Smooth muscle cell (in vitro differentiated cells): ENCODE results near the gene GMPS. TPM values are rescaled to one million over a fixed set of nuclear protein-coding genes. Genes with fewer than 3 reads are reported as not detected.
A peak's percentile ranks its signal among the peaks of the same experiment; 100 is the strongest.

Experiments
- DNase-seq: peaks from one replicate; lab custom pipeline; 2025; ENCODE audit not compliant: unreplicated experiment; lab: John Stamatoyannopoulos, UW
- H2AFZ ChIP-seq: fragments of 200-600 bp; sonication (generic); 2 replicates; pipeline ENCODE4 v1.6.0; 2016; ENCODE audit warnings: antibody characterized with exemption, low read depth, mild to moderate bottlenecking
- H3F3A ChIP-seq: fragments of 200-600 bp; sonication (generic); 2 replicates; pipeline ENCODE4 v1.6.0; 2017; ENCODE audit warnings: antibody characterized with exemption, low read depth
- H3K27ac ChIP-seq: fragments of 200-600 bp; sonication (generic); 2 replicates; pipeline ENCODE4 v1.5.1; 2016; ENCODE audit warnings: low read depth, mild to moderate bottlenecking
- H3K27me3 ChIP-seq: fragments of 200-600 bp; sonication (generic); 2 replicates; pipeline ENCODE4 v1.6.1; 2016; ENCODE audit warnings: low read depth, mild to moderate bottlenecking
- H3K36me3 ChIP-seq: fragments of 200-600 bp; sonication (generic); 2 replicates; pipeline ENCODE4 v1.5.1; 2016; ENCODE audit warnings: low read depth
- H3K4me1 ChIP-seq: fragments of 200-600 bp; sonication (generic); 2 replicates; pipeline ENCODE4 v1.5.1; 2016; ENCODE audit warnings: low read depth
- H3K4me2 ChIP-seq: fragments of 200-600 bp; sonication (generic); 2 replicates; pipeline ENCODE4 v1.6.0; 2016; ENCODE audit warnings: mild to moderate bottlenecking
- H3K4me3 ChIP-seq: fragments of 200-600 bp; sonication (generic); 2 replicates; pipeline ENCODE4 v1.5.1; 2016; ENCODE audit warnings: mild to moderate bottlenecking
- H3K79me2 ChIP-seq: fragments of 200-600 bp; sonication (generic); 2 replicates; pipeline ENCODE4 v1.6.0; 2016; ENCODE audit warnings: low read depth, mild to moderate bottlenecking
- H3K9ac ChIP-seq: fragments of 200-600 bp; sonication (generic); 2 replicates; pipeline ENCODE4 v1.6.0; 2016; ENCODE audit warnings: low read depth
- H3K9me3 ChIP-seq: fragments of 200-600 bp; sonication (generic); replicated peaks from 2 replicates; pipeline ENCODE4 v1.5.1; 2016; ENCODE audit warnings: low read depth
- H4K20me1 ChIP-seq: fragments of 200-600 bp; sonication (generic); 2 replicates; pipeline ENCODE4 v1.6.0; 2016; ENCODE audit warnings: low read depth
- WGBS: methylation state at CpG from one replicate; pipeline ENCODE4 v1.1.7; 2016; ENCODE audit warnings: low lambda C conversion rate; 5-methylcytosine and 5-hydroxymethylcytosine counted together
- polyA plus RNA-seq: library from polyadenylated mRNA; unstranded; fragments of >200 nt; fragmentation: Nextera tagmentation; extraction: Ambion mirVana; gene quantifications from 2 replicates; pipeline ENCODE4 v1.2.1, GENCODE V29; 2016
- total RNA-seq: library from RNA; depleted of rRNA; stranded (reverse); fragments of >200 nt; gene quantifications from 2 replicates; pipeline ENCODE4 v1.2.3, GENCODE V29; 2014
- TF ChIP-seq, protein P1 (sequence below): fragments of 200-600 bp; sonication (generic); IDR thresholded peaks from 2 replicates; pipeline ENCODE4 v1.5.1; 2017; ENCODE audit warnings: borderline replicate concordance, mild to moderate bottlenecking, antibody characterized with exemption; ENCODE audit not compliant: insufficient read depth, poor library complexity, severe bottlenecking

Gene GMPS
- total and polyA plus RNA-seq, 2 experiments from 2014 or later, result 52.1 to 64.5 TPM

- Histone ChIP-seq H3K4me3 (no peak overlapping the region), H3K4me2 (no peak overlapping the region), H3K27ac (no peak overlapping the region), H3K9me3 (no peaks in the 10 kb centered on the region), H3K79me2 (no peaks in the 10 kb centered on the region), H4K20me1 (no peaks in the 10 kb centered on the region), H3K4me1 (no peaks in the 10 kb centered on the region), H3K36me3 (no peaks in the 10 kb centered on the region), H2AFZ (no peak overlapping the region), H3K27me3 (no peaks in the 10 kb centered on the region), H3F3A (no peaks in the 10 kb centered on the region), H3K9ac (no peak overlapping the region)
- TF ChIP-seq, protein P1, sequence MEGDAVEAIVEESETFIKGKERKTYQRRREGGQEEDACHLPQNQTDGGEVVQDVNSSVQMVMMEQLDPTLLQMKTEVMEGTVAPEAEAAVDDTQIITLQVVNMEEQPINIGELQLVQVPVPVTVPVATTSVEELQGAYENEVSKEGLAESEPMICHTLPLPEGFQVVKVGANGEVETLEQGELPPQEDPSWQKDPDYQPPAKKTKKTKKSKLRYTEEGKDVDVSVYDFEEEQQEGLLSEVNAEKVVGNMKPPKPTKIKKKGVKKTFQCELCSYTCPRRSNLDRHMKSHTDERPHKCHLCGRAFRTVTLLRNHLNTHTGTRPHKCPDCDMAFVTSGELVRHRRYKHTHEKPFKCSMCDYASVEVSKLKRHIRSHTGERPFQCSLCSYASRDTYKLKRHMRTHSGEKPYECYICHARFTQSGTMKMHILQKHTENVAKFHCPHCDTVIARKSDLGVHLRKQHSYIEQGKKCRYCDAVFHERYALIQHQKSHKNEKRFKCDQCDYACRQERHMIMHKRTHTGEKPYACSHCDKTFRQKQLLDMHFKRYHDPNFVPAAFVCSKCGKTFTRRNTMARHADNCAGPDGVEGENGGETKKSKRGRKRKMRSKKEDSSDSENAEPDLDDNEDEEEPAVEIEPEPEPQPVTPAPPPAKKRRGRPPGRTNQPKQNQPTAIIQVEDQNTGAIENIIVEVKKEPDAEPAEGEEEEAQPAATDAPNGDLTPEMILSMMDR, result no peak
- WGBS, result 96% methylated on average over 4 of the region's 4 CpGs
- no peak for DNase-seq
Measured at GRCh38 chr3:155972885-155973584, 102.6 kb downstream of the GMPS start.

- WGBS, result 71% methylated on average over 3 of the region's 3 CpGs
- no peak overlapping the region for H3K4me2 ChIP-seq
- no peaks in the 10 kb centered on the region for H3K36me3 ChIP-seq
- H2AFZ ChIP-seq, result no peak overlapping the region
- H3K9me3 ChIP-seq, result no peaks in the 10 kb centered on the region
- H3K9ac ChIP-seq, result no peak overlapping the region
- H3F3A ChIP-seq, result no peaks in the 10 kb centered on the region
- no peak overlapping the region for H3K4me3 ChIP-seq
- H3K4me1 ChIP-seq, result no peaks in the 10 kb centered on the region
- H3K79me2 ChIP-seq, result no peaks in the 10 kb centered on the region
- H3K27ac ChIP-seq, result no peak overlapping the region
- no peak for DNase-seq
- H3K27me3 ChIP-seq, result no peaks in the 10 kb centered on the region
- H4K20me1 ChIP-seq, result no peaks in the 10 kb centered on the region
- TF ChIP-seq, protein P1, result peak; percentile 33
Measured at GRCh38 chr3:155978324-155978723, 107.9 kb downstream of the GMPS start.

DNA sequence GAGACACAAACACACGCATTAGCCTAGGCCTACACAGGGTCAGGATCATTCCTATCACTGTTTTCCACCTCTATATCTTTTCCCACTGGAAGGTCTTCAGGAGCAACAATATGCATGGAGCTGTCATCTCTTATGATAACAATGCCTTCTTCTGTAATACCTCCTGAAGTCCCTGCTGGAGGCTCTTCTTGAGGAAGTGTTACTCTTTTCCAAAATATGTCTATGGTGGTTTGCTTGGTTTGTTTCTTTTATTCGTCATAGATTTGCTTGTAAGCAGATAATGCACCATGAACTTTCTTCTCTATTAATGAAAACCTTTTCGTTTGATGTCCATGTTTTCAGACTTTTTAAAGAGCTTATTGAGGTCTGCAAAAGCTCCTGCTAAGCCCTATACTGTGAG, 109.3 kb downstream of the GMPS start:
- Histone ChIP-seq H3K4me1 (no peaks in the 10 kb centered on the region), H4K20me1 (no peaks in the 10 kb centered on the region), H3F3A (no peaks in the 10 kb centered on the region), H3K4me3 (no peak overlapping the region), H3K36me3 (no peaks in the 10 kb centered on the region), H3K27me3 (no peaks in the 10 kb centered on the region), H3K4me2 (no peak overlapping the region), H3K27ac (no peak overlapping the region), H3K9ac (no peak overlapping the region), H3K79me2 (no peaks in the 10 kb centered on the region), H2AFZ (no peak overlapping the region), H3K9me3 (no peaks in the 10 kb centered on the region)
- 73% methylated on average over 3 of the region's 3 CpGs for WGBS
- TF ChIP-seq, protein P1, result no peak
- DNase-seq, result no peak

DNA sequence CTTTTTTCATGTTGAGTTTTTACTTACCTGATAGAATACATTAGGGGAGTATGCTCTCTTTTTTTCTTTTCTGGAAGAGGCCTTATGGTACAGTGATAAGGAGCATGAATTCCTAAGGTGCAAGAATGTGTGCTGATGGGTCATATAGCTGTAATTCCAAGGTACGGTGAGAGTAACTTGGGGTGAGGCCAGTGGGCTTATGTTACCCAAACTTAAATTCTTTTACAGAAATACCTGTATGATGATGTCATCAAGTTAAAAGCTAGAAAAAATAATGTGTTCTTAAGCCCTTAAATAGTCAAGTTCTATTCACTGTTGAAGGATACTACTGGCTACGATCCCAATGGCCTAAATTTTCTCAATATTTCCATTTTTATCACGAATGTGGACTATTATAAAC, 111.2 kb downstream of the GMPS start:
- Histone ChIP-seq H3K79me2 (no peaks in the 10 kb centered on the region), H2AFZ (no peak overlapping the region), H3K9ac (no peak overlapping the region), H3K27ac (no peak overlapping the region), H3K4me3 (no peak overlapping the region), H3K4me1 (no peaks in the 10 kb centered on the region), H3K27me3 (no peaks in the 10 kb centered on the region), H4K20me1 (no peaks in the 10 kb centered on the region), H3K9me3 (no peaks in the 10 kb centered on the region), H3K4me2 (no peak overlapping the region), H3F3A (no peaks in the 10 kb centered on the region), H3K36me3 (no peaks in the 10 kb centered on the region)
- TF ChIP-seq, protein P1, result no peak
- no peak for DNase-seq
- WGBS, result 78% methylated on average over 3 of the region's 3 CpGs
